ACHN (cell line): ENCODE data around the gene PATJ.
"Not testable (repeated sequence)": the region's sequence is repeated elsewhere in the genome, so short reads cannot be mapped to it uniquely, and the experiment has no call there.

ENCODE experiments used
- DNase-seq: peaks from one replicate; pipeline ENCODE4 v3.0.0-alpha.2; 2015
- in situ Hi-C: cut with HindIII; loops from 2 replicates; pipeline ENCODE4 v1.10.0; 2017; ENCODE audit warnings: low sequenced_read_pairs, low pct_ligation_motif_present, low pct_unique_long_range_greater_than_20kb

PATJ gene

GRCh38 chr1:62198069-62198780 lies 455.9 kb downstream of the PATJ start:
- no peak for DNase-seq
- in situ Hi-C loops = no loop called here

- no peak for DNase-seq
- in situ Hi-C loops = no loop called here
These were observed 456.5 kb downstream of the PATJ start for GRCh38 chr1:62198781-62199125.

GRCh38 chr1:62207187-62207586 lies 464.9 kb downstream of the PATJ start:
- DNase-seq = no peak
- in situ Hi-C loops = no loop called here

GRCh38 chr1:62208087-62208486 lies 465.8 kb downstream of the PATJ start:
- DNase-seq = no peak
- in situ Hi-C loops = no loop called here

- in situ Hi-C loops = no loop called here
- no peak for DNase-seq
These were observed 466.7 kb downstream of the PATJ start for GRCh38 chr1:62208970-62209369.

- in situ Hi-C loops = no loop called here
- DNase-seq = no peak
These were observed 467.8 kb downstream of the PATJ start for GRCh38 chr1:62209931-62210595.

GRCh38 chr1:62210960-62211359 lies 468.7 kb downstream of the PATJ start:
- DNase-seq = no peak
- in situ Hi-C loops = no loop called here

GRCh38 chr1:62212411-62212810 lies 470.1 kb downstream of the PATJ start:
- no peak for DNase-seq
- in situ Hi-C loops = no loop called here

GRCh38 chr1:62213075-62213914 lies 471.0 kb downstream of the PATJ start:
- DNase-seq = no peak
- in situ Hi-C loops = no loop called here

- in situ Hi-C loops = no loop called here
- no peak for DNase-seq
These were observed 476.3 kb downstream of the PATJ start for GRCh38 chr1:62218604-62219003.

- in situ Hi-C loops, DNase-seq: not testable (repeated sequence)
These were observed 478.2 kb downstream of the PATJ start for GRCh38 chr1:62220456-62220855.

- DNase-seq = no peak
- in situ Hi-C loops = no loop called here
These were observed 478.9 kb downstream of the PATJ start for GRCh38 chr1:62221171-62221570.

- no peak for DNase-seq
- in situ Hi-C loops = no loop called here
These were observed 480.0 kb downstream of the PATJ start for GRCh38 chr1:62222321-62222720.

GRCh38 chr1:62224182-62224581 lies 481.9 kb downstream of the PATJ start:
- in situ Hi-C loops = no loop called here
- no peak for DNase-seq

- DNase-seq = no peak
- in situ Hi-C loops = no loop called here
These were observed 485.2 kb downstream of the PATJ start for GRCh38 chr1:62227496-62227895.
